MM.1S (cell line): Measurements from ENCODE around the gene IGDCC3.

Experiments used
- CTCF ChIP-seq: fragments of 300-600 bp; sonication (generic); IDR thresholded peaks from 2 replicates; pipeline ENCODE4 v1.5.1; 2016; ENCODE audit warnings: antibody characterized with exemption, low read length, mixed read lengths
- EZH2 ChIP-seq: fragments of 300-600 bp; sonication (generic); optimal IDR thresholded peaks from 2 replicates; pipeline ENCODE3; 2017; ENCODE audit warnings: low read depth, mild to moderate bottlenecking, antibody characterized with exemption, low read length, mixed read lengths
- EZH2phosphoT487 ChIP-seq: fragments of 300-600 bp; sonication (generic); IDR thresholded peaks from 2 replicates; pipeline ENCODE4 v1.6.1; 2018; ENCODE audit warnings: antibody characterized with exemption, low read length

GRCh38 chr15:65410972-65411371, 33.2 kb upstream of the IGDCC3 start:
- TF ChIP-seq CTCF (no peak), EZH2 (no peak), EZH2phosphoT487 (no peak)
